ENCODE measurements around the gene IFI35. TPM values are rescaled to one million over a fixed set of nuclear protein-coding genes. Genes with fewer than 3 reads are reported as not detected.
A peak's percentile ranks its signal among the peaks of the same experiment; 100 is the strongest.

Gene IFI35
- total and polyA plus RNA-seq, 2 of the 8 experiments (the other 6 are each of a cell fraction or from before 2014, with no cell fraction given) = 2.5 to 4.7 TPM

DNA sequence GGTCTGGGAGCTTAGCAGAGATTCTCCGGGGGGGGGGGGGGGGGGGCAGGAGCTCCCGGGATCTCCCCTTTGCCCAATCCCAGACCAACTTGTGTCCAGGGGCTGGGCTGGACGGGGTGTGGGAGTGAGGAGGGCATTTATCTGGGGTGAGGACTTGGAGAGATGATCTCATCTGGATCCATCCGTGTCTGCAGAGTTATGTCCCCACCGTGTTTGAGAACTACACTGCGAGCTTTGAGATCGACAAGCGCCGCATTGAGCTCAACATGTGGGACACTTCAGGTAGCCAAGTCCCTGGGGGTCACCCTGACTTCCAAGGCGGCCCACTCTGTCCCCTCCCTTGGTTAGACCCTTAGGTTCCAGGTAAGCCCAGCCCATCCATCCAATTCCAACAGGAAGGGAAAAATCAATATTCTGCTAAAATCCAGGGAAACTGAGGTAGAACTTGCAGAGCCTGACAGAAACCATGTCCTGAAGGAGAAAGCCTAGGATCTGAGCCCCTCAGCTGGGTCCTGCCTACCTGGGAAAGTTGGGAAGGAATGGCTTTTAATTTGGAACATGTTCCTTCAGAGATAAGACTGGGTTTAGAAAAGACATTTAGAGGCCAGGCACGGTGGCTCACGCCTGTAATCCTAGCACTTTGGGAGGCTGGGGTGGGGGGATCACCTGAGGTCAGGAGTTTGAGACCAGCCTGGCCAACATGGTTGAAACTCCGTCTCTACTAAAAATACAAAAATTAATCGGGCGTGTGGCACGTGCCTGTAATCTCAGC lies 19.4 kb downstream of the IFI35 start:
- H2BK12ac ChIP-seq (ENCODE audit: low read depth, low read length) = no peak overlapping the region
- H4K20me1 ChIP-seq (replicated peaks in 1 of 2; ENCODE audit: control insufficient read depth in 1 of 2, insufficient read depth in 2 of 2, low read length in 2 of 2) = no peaks in the 10 kb centered on the region
- FAIRE-seq = no peak
- no peaks in the 10 kb centered on the region; the same call in 1 of the 2 replicates for H3K79me1 ChIP-seq (ENCODE audit: low read depth, low read length)
- POLR2A ChIA-PET (ENCODE audit: partially characterized antibody) = interaction anchor here (0.7 to 10.8 kb wide), 5 partner anchors 9 to 290 kb away, joined by 3 to 61 read pairs (median 4); no protein-coding TSS in a partner anchor
- H2BK20ac ChIP-seq (ENCODE audit: low read length) = no peak overlapping the region
- H2BK5ac ChIP-seq (ENCODE audit: low read depth, low read length) = no peak overlapping the region
- H4K8ac ChIP-seq (ENCODE audit: extremely low read depth, insufficient read depth, low read length) = no peak overlapping the region
- no peak overlapping the region for H2BK15ac ChIP-seq (ENCODE audit: low read length)
- peak overlapping the region; percentile 33 for H4K91ac ChIP-seq (replicated peaks; ENCODE audit: insufficient read length, low read length)
- peak overlapping the region; percentile 90; the same call in 1 of the 2 replicates for H3K18ac ChIP-seq (ENCODE audit: extremely low read depth, low read length)
- H3K4me2 ChIP-seq (ENCODE audit: insufficient read depth in 1 of 2, low read depth in 2 of 2, low read length in 2 of 2) = peak overlapping the region; percentile 64 to 92
- H3K14ac ChIP-seq (ENCODE audit: insufficient read length) = no peak overlapping the region
- H2AFZ ChIP-seq (ENCODE audit: low read length) = no peak overlapping the region
- peak overlapping the region in 1 of 4 experiments; percentile 38; a peak in 1 of 7 replicates for H3K9ac ChIP-seq (replicated peaks in 1 of 4; ENCODE audit: extremely low read depth in 1 of 4, low read depth in 3 of 4, low read length in 3 of 4)
- H3K23me2 ChIP-seq (ENCODE audit: low read depth, low read length) = peaks cover 10% of the 10 kb centered on the region; the same call in 1 of the 2 replicates
- DNase-seq (ENCODE audit: low read depth in 1 of 2, low spot score in 2 of 2) = no peak
- H3K56ac ChIP-seq (replicated peaks; ENCODE audit: insufficient read length, low read depth, low read length) = no peak overlapping the region
- H2BK120ac ChIP-seq (replicated peaks; ENCODE audit: low read depth, low read length) = no peak overlapping the region
- WGBS, 2 experiments (ENCODE audit: extremely low coverage in 1 of 2, insufficient coverage in 1 of 2, insufficient read length in 1 of 2, insufficient replicate concordance in 2 of 2, low coverage in 1 of 2, low lambda C conversion rate in 2 of 2, missing lambda C conversion rate in 1 of 2) = 74% methylated on average over 13 of the region's 16 CpGs; no CpG with 5 or more reads in 1 of the 2 experiments
- no peak overlapping the region for H4K5ac ChIP-seq (ENCODE audit: insufficient read length, low read depth, low read length)
- H3K79me2 ChIP-seq (ENCODE audit: control insufficient read depth in 1 of 2, insufficient read depth in 2 of 2, low read length in 2 of 2) = peaks cover 0 to 10% of the 10 kb centered on the region in 2 experiments; a peak in 2 of 4 replicates
- no peak overlapping the region for H3K27ac ChIP-seq (ENCODE audit: low read depth, low read length)
- H3K4me3 ChIP-seq (ENCODE audit: extremely low read depth in 1 of 4, insufficient read depth in 2 of 4, low read depth in 3 of 4, low read length in 4 of 4) = peak overlapping the region; percentile 58 to 79 (median 66)
- no peak overlapping the region for H2AK5ac ChIP-seq (ENCODE audit: low read depth, low read length)
- no peak overlapping the region for H3K4ac ChIP-seq (replicated peaks; ENCODE audit: insufficient read length, low read depth, low read length)
- no peaks in the 10 kb centered on the region for H3K27me3 ChIP-seq (replicated peaks in 1 of 4; ENCODE audit: control insufficient read depth in 3 of 4, extremely low read depth in 1 of 4, insufficient read depth in 3 of 4, low read length in 3 of 4)
- CTCF ChIA-PET (ENCODE audit: partially characterized antibody) = interaction anchor here (0.6 to 1.3 kb wide), 3 partner anchors 17 to 389 kb away, joined by 3 to 4 read pairs (median 3); no protein-coding TSS in a partner anchor
- H3K4me1 ChIP-seq (replicated peaks in 1 of 4; ENCODE audit: control insufficient read depth in 3 of 4, insufficient read depth in 4 of 4, low read length in 3 of 4) = peaks cover 13 to 22% (median 15%) of the 10 kb centered on the region in 4 experiments
- peaks cover 0 to 22% (median 4%) of the 10 kb centered on the region in 4 experiments; a peak in 2 of 8 replicates for H3K36me3 ChIP-seq (ENCODE audit: control insufficient read depth in 2 of 4, insufficient read depth in 4 of 4, low read length in 3 of 4)
- no peaks in the 10 kb centered on the region for H3K9me3 ChIP-seq (ENCODE audit: insufficient read depth in 2 of 2, low read depth in 1 of 2, low read length in 1 of 2)
- no peak overlapping the region for H3K23ac ChIP-seq (ENCODE audit: insufficient read length)
- TF ChIP-seq KDM5A (IDR thresholded peaks at IDR 0.05; ENCODE audit: low read length) (no peak), HDAC6 (IDR thresholded peaks at IDR 0.05; ENCODE audit: low read depth, low read length) (no peak), PHF8 (conservative IDR thresholded peaks at IDR 0.05; ENCODE audit: low read depth, low read length) (no peak), JUN (IDR thresholded peaks at IDR 0.05; ENCODE audit: low read depth, low read length) (no peak), SIN3A (conservative IDR thresholded peaks at IDR 0.05 in 1 of 2, IDR thresholded peaks at IDR 0.05 in 1 of 2; ENCODE audit: low read depth in 1 of 2, low read length in 2 of 2) (no peak), MAFK (IDR thresholded peaks at IDR 0.05; ENCODE audit: low read depth, low read length) (no peak), CEBPB (IDR thresholded peaks at IDR 0.05; ENCODE audit: low read depth, low read length) (no peak), ZNF274 (IDR thresholded peaks at IDR 0.05; ENCODE audit: borderline replicate concordance, extremely low read depth, low read length) (no peak)
- TF ChIP-seq, protein P1, sequence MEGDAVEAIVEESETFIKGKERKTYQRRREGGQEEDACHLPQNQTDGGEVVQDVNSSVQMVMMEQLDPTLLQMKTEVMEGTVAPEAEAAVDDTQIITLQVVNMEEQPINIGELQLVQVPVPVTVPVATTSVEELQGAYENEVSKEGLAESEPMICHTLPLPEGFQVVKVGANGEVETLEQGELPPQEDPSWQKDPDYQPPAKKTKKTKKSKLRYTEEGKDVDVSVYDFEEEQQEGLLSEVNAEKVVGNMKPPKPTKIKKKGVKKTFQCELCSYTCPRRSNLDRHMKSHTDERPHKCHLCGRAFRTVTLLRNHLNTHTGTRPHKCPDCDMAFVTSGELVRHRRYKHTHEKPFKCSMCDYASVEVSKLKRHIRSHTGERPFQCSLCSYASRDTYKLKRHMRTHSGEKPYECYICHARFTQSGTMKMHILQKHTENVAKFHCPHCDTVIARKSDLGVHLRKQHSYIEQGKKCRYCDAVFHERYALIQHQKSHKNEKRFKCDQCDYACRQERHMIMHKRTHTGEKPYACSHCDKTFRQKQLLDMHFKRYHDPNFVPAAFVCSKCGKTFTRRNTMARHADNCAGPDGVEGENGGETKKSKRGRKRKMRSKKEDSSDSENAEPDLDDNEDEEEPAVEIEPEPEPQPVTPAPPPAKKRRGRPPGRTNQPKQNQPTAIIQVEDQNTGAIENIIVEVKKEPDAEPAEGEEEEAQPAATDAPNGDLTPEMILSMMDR (IDR thresholded peaks at IDR 0.05; ENCODE audit: control extremely low read depth in 1 of 3, insufficient read depth in 1 of 3, low read depth in 1 of 3, low read length in 3 of 3) = no peak

Data from H1 (cell line).